ENCODE data around the gene TMEM175. TPM values are rescaled to one million over a fixed set of nuclear protein-coding genes. Genes with fewer than 3 reads are reported as not detected.

Gene TMEM175, protein sequence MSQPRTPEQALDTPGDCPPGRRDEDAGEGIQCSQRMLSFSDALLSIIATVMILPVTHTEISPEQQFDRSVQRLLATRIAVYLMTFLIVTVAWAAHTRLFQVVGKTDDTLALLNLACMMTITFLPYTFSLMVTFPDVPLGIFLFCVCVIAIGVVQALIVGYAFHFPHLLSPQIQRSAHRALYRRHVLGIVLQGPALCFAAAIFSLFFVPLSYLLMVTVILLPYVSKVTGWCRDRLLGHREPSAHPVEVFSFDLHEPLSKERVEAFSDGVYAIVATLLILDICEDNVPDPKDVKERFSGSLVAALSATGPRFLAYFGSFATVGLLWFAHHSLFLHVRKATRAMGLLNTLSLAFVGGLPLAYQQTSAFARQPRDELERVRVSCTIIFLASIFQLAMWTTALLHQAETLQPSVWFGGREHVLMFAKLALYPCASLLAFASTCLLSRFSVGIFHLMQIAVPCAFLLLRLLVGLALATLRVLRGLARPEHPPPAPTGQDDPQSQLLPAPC
- 14.9 TPM for total RNA-seq
- long read RNA-seq, transcript TMEM175-202 (11 exons, 2,236 nt), result minor isoform, 10 of 66 reads
- long read RNA-seq, transcript TMEM175-212 (9 exons, 1,399 nt), result minor isoform, 8 of 66 reads
- long read RNA-seq, transcript TMEM175-201 (11 exons, 1,860 nt), result major isoform, 17 of 66 reads
- long read RNA-seq, partial matches to known transcripts, result 7 of 66 reads
- long read RNA-seq, other reads (novel, unspliced or antisense), result 22 of 66 reads

DNA sequence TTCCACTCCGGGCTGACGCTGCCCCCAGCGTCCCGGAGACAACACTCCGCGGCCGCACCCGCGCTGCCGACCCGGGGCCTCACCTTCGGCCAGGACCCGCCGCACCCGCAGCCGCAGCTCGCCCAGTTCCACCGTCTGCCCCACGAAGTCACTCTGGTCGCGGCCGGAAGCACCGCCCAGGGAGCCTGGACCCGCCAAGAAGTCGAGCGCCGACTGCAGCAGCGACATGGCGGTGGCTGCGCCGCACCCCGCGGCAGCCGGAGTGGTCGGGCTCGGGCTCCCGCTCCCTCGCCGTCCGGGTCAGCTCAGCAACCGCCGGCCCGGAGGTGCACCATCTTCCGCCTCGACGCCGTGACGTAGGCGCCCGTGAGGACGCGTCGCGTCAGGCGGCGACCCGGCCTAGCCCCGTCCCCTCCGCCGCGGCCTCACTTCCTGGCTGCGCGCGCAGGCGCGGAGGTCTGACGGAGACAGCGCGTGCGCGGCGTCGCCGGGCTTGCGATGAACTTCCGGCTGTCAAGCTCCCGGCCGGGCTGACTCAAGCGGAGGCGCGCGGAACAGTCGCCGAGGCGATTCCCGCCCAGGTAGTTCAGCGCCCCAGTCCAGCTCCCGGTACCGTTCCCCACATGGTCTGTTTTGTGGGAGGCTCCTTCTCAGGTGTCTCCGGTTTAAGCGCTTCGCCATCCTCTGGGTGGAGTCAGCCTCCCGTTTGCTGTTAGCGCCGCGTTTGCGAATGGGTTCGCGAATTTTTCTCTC, at the start of gene TMEM175, which contains the start of gene GAK:
TMEM175 (plus strand) TSS at position 501 of the 753 bp plus-strand sequence. CDS start 15,280 bp downstream, outside the sequence.
GAK (minus strand) TSS at position 357 of the 753 bp plus-strand sequence; CDS start at position 228, 129 bp downstream.
- peak; percentile 100 for ATAC-seq (ENCODE audit: poor library complexity)
- intact Hi-C loops (cut with DNase I), result no loop called here
- peak; percentile 99 for DNase-seq

DNA sequence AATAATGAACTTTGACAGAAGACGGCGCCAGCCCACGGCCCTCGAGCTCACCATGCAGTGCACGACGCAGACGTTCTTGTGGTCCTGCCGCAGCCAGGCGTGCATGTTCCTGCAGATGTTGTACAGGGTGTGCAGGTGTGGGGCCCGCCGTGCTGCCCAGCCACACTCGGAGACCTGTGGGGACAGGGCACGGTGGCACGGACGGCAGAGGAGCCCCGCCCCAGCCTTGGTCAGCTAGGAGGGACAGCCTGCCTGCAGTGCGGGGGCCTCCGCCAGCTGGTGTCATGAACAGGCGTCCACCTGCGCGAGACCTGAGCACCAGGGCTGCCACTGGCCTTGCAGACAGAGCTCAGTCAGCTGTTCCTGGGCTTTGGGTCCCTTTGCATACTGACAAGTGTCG, 49.6 kb upstream of the TMEM175 start:
- no peak for ATAC-seq (ENCODE audit: poor library complexity)
- DNase-seq, result no peak
- intact Hi-C loops (cut with DNase I), result no loop called here

DNA sequence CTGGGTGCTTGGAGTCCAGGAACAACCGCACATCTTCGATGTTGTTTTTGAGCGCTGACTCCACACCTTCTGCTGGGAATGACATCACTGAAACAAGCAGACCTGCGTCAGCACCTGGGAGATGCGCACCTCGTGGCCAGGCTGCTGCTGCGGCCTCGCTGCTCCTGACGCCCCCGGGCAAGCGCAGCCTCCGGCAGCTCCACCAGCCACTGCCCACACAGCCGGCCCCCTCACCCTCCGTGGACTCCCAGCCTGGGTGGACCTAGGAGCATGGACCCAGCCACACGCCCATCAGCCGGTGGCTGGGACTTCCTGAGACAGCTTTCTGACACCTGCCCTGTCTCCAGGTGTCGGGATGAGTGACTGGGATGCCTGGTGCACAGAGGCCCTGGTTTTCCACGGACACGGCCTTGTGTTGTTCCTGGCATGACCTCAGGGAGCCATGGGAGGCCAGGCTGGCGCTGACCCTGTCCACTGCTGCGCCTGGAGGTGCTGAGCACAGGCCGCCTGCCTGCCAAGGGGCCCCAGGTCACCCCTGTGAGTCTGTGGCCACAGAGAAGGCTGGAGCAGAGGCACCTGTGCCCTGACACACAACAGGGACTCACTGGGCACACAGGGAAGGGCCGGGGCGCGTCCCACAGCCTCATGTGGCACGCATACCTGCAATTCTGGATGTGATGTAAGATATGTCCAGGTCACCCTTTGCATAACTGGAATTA, 48.7 kb upstream of the TMEM175 start:
- ATAC-seq (ENCODE audit: poor library complexity) (no peak), DNase-seq (no peak)
- intact Hi-C loops (cut with DNase I), result no loop called here

DNA sequence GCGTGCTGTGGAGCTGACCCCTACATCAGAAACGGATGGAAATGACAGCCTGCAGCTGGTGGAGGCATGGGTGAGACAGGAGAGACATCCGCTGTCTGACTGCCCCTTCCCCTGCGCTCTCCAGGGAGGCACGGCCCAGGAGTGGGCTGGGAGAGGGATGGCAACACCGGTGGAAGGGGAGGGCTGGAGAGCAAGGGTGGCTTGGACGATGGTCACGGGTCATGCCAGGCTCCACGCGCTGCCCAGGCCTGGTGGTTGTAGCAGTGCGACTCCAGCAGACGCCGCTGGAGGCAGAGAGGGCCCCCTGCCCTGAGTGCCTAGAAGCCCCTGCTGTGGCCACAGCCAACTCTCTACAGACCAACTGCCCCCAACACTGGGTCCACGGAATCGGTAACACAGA, 48.0 kb upstream of the TMEM175 start:
- ATAC-seq (ENCODE audit: poor library complexity), result no peak
- intact Hi-C loops (cut with DNase I), result no loop called here
- no peak for DNase-seq

DNA sequence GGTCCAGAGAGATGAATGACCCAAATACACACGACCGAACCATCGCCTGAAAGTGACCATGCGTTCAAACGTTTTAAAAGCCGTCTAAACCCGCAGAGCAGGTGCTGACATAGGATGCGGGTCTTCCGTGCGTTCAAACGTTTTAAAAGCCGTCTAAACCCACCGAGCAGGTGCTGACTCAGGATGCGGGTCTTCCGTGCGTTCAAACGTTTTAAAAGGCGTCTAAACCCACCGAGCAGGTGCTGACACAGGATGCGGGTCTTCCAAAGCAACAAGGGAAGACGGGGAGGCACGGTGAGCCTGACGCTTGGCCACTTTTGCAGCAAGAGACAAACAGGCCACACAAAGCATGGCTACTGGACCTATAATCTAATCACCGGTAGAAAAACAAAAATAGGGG, 47.4 kb upstream of the TMEM175 start:
- intact Hi-C loops (cut with DNase I), result no loop called here
- ATAC-seq (ENCODE audit: poor library complexity), result no peak
- DNase-seq, result no peak

DNA sequence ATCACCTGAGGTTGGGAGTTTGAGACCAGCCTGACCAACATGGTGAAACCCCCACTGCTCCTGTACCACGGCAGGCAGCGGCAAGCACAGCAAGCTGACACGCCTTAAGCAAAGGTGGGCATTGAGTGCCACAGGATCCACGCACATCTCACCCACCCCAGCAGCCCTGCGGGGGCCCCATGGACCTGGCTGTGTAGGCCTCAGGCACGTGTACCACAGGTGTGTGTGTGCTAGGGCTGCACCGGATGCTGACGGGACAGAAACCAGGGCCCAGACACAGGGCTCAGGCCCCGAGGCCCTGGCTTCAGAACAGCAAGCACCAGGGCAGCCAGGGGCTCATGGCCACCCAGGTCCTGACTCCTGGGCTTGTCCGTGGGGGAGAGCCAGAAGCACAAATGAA, 46.9 kb upstream of the TMEM175 start:
- intact Hi-C loops (cut with DNase I), result no loop called here
- ATAC-seq (ENCODE audit: poor library complexity) (no peak), DNase-seq (no peak)

DNA sequence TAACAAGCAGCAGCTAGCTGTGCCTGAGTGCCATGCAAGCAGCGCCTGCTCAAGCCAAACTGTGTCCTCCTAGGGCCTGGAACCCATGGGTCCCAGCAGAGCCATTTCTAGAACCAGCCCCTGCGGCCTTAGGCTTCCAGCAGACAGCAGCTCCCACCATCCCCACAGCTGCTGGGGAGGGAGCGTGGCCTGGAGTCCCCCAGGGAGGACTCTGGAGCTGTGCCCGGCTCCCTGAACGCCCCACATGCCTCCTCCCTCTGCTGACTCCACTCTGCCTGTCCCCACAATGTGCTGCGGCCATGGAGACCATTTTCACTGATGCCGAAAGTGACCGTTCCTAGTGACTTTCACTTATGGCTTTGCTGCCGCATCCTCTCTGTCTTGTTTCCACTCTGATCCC, 46.0 kb upstream of the TMEM175 start:
- intact Hi-C loops (cut with DNase I), result no loop called here
- ATAC-seq (ENCODE audit: poor library complexity), result peak; percentile 26

DNA sequence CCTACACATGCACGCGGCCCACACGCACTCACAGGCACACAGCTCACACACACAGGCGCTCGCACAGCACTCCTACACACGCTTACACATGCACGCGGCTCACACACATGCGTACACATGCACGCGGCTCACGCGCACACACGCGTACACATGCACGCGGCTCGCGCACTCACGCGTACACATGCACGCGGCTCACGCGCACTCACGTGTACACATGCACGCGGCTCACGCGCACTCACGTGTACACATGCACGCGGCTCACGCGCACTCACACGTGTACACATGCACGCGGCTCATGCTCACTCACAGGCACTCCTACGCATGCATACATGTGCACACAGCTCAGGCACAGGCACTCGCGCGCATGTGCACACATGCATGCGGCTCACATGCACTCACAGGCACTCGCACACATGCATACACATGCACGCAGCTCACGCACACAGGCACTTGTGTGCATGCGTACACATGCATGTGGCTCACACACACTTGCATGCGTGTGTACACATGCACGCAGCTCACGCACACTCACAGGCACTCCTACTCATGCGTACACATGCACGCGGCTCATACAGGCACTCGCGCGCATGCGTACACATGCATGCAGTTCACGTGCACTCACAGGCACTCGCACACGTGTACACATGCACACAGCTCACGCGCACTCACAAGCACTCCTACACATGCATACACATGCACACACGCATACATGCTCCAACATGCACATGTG, 45.1 kb upstream of the TMEM175 start:
- intact Hi-C loops (cut with DNase I), result no loop called here
- no peak for DNase-seq
- no peak for ATAC-seq (ENCODE audit: poor library complexity)

More for the DNA sequence above, 46.0 kb upstream of the TMEM175 start:
- DNase-seq, result no peak

DNA sequence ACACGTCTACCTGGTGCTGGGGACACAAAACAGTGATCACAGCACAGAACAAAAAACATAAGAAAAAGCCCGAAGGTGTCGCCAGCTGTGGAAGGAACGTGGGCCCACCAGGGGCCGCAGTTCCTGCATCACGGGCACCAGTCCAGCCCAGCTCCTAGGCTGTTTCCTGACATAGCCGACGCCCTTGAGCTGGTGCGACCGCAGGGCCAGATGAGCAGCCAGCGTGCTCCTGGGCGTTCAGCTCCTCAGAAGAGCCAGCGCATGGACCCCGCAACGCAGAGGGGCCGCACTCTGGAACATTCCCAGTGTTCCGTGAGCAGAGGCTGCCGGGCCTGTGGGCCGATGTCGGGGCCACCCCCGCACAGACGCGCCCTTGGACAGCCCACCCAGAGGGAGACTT, 44.2 kb upstream of the TMEM175 start:
- ATAC-seq (ENCODE audit: poor library complexity) (no peak), DNase-seq (no peak)
- intact Hi-C loops (cut with DNase I), result no loop called here

DNA sequence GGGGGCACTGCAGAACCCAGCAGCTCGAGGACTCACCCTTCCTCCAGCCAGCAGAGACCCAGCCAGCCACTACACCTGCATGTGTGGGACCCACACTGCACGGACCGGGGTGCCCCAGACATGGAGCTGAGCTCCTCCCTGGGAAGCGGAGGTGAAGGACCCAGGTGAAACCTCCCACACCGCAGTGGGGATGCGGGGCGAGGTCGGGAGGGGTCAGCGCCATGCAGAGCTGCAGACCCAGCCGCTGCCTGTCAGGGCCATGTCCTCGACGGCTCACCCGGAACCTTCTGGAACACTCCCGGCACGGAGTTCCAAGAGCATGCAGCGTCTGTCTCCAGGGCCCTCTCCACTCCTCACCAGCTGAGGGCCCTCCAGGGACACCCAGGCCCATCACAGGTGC, 42.7 kb upstream of the TMEM175 start:
- DNase-seq (no peak), ATAC-seq (ENCODE audit: poor library complexity) (no peak)
- intact Hi-C loops (cut with DNase I), result no loop called here

DNA sequence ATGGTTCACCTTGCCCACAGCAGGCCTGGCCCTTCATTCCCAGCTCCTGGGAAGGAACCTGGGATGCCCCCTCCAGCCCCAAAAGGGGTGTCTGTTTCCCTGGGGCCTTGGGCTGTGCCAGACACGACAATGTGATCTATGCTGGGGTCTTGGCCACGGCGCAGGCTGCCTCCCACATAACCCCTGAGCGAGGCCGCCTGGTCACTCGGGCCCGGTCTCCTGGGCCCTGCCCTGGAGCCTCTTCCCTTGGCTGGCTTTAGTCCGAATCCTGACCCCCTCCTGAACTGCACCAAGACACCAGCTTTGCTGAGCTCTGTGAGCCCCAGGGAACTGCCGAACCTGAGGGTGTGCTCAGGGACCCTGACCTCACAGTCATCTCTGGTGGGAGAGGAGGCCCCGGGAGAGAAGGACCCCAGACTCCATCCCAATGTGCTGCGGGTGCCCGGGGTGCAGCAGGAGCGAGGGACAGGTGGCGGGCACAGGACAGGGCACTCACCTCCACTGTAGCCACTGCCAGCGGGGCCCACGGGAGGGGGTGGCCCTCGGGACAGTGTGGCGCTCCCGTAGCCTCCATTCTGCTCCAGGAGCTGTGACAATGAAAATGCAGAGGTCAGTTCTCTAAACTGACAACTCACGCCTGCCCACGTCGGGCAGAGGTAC, 42.1 kb upstream of the TMEM175 start:
- intact Hi-C loops (cut with DNase I), result no loop called here
- DNase-seq, result no peak
- ATAC-seq (ENCODE audit: poor library complexity), result no peak

DNA sequence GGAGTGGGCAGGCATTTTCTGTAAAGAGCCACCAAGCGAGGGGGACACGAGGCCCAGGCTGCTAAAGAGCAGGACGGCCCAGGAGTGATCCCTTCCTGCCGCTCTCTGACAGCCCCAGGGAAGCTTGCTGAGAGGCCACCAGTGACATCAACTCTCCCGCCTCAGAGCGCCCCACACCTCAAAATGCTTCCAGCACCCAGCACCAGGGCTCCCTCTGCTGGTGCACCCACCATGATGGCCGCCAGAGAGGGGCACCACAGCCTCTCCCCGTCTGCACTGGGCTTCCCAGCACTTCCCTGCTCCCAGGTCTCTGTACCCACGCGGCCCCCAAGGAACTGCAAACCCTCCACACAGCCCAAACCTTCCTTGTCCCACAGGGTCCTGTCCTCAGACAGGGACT, 40.5 kb upstream of the TMEM175 start:
- no peak for DNase-seq
- ATAC-seq (ENCODE audit: poor library complexity), result no peak
- intact Hi-C loops (cut with DNase I), result no loop called here

DNA sequence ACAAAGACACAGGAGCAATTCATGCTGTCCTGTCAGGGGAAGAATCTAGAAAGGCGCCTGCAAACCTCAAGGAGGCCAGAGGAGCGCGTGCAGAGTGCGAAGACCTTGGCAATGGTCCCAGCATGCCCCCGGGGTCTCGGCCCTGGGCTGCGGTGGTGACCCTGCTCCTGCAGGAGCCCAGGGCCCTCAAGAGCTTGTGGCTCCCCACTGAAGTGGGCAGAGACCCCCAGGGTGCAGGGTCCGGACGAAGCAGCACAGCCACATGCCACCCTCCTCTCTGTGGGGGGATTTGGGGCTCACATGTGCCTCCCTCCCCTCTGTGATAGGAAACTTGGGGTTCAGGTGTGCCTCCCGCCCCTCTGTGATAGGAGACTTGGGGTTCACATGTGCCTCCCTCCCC, 39.5 kb upstream of the TMEM175 start:
- intact Hi-C loops (cut with DNase I), result no loop called here
- no peak for DNase-seq

DNA sequence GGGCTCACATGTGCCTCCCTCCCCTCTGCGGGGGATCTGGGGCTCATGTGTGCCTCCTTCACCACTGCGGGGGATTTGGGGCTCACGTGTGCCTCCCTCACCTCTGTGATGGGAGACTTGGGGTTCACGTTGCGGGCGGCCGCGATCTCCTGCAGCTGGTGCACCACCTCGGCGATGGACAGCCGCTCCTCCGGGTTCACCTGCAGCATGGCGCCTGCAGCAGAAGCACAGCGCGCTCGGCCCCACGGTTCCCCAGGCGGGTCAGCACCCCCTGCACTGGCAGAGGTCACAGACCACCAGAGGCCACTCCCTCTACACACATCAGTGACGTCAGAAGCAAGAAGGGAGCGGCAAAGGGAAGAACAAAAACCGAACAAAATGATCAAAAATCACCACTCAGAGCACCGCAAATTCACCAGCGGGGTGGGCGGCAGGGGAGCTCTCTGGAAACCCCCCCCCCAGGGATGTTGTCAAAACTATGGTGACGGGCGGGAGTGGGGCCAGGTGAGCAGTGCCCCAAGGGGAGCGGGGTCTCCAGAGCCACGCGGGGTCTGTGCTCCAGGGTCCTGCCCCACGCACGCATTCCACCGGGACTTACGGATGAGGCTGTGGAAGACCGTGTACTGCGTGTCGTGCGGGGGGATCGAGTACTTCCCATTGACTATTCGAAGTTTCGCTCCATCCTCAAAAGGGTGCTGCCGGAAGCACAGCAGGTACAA, 38.8 kb upstream of the TMEM175 start:
- DNase-seq, result no peak
- intact Hi-C loops (cut with DNase I), result no loop called here

More for the DNA sequence above, 39.5 kb upstream of the TMEM175 start:
- no peak for ATAC-seq (ENCODE audit: poor library complexity)

DNA sequence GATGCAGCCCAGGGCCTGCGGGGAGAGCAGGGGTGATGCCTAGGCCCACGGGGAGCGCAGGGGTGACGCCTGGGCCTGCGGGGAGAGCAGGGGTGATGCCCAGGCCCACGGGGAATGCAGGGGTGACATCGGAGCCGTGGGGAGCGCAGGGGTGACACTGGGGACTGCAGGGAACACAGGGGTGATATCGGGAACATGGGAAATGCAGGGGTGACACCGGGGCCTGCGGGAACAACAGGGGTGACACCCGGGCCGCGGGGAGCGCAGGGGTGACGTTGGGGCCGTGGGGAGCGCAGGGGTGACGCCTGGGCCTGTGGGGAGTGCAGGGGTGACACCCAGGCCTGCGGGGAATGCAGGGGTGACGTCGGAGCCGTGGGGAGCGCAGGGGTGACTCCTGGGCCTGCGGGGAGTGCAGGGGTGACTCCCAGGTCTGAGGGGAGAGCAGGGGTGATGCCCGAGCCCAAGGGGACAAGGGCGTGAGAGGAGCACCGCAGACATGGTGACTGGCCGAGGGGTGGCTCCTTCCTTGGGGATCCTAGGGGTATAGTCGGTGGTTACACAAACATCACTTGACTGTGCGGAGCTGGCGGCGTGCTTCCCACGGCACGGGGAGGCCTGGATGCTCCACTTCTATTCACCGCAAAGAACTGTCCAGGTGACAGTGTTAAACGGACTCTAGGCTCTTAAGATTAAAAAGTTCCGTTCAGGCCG, 38.1 kb upstream of the TMEM175 start:
- no peak for ATAC-seq (ENCODE audit: poor library complexity)
- DNase-seq, result no peak
- intact Hi-C loops (cut with DNase I), result no loop called here

More for the DNA sequence above, 38.8 kb upstream of the TMEM175 start:
- no peak for ATAC-seq (ENCODE audit: poor library complexity)

DNA sequence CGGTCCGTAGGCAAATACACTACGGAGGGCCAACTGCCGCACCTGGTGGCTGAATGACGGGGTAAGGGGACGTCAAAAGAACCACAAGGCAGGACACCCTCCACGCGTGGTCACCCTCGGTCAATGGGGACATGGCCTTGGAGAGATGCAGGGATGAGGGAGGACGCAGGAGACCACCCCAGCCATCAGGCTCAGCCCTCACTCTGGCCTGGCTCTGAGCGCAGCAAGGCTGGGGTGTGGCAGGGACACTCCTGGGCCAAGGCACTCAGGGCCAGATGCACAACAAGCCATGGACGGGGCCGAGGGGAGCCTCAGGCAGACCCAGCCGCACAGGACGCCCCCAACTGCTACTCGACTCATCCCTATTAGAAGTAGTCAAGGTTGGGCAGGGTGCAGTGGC, 36.7 kb upstream of the TMEM175 start:
- DNase-seq, result no peak
- ATAC-seq (ENCODE audit: poor library complexity), result no peak
- intact Hi-C loops (cut with DNase I), result no loop called here
